Stromal cell of bone marrow (primary cell): ENCODE measurements around the gene SV2B.

Experiments
- DNase-seq: peaks from one replicate; pipeline ENCODE4 v3.0.0-alpha.2; 2012; ENCODE audit warnings: low read depth

The SV2B gene

GRCh38 chr15:91270747-91271146 is 170.7 kb downstream of the SV2B start:
- no peak for DNase-seq

DNA sequence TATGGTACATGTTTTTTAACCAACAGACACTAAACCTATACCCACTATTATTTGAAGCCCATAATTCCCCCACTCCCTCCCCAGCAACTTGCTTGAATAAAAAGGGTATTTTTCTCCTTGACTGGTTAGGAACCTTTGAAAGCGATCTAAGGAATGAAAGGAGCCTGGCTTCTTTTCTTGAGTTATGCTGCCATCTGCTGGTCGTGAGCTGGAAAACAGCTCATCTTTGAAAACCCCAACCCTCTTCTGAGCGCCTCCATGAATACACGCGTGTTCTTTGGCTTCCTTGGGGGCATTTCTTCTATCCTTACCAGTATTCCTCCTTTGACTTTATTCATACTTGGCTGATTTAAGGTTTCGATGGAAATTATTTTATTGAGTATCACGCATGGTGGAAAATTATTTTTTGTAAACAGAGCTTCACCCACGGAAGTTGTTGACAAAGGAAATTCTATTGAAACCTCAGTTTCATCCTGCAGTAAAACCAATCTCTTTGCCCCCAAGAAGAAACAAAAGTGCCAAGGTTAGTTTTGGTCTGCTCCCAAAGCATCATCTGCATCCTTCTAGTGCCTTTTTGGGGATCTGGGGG is 171.6 kb downstream of the SV2B start:
- peak; percentile 40 for DNase-seq

GRCh38 chr15:91275844-91276243 is 175.8 kb downstream of the SV2B start:
- DNase-seq, result no peak

GRCh38 chr15:91278951-91279350 is 178.9 kb downstream of the SV2B start:
- no peak for DNase-seq

DNA sequence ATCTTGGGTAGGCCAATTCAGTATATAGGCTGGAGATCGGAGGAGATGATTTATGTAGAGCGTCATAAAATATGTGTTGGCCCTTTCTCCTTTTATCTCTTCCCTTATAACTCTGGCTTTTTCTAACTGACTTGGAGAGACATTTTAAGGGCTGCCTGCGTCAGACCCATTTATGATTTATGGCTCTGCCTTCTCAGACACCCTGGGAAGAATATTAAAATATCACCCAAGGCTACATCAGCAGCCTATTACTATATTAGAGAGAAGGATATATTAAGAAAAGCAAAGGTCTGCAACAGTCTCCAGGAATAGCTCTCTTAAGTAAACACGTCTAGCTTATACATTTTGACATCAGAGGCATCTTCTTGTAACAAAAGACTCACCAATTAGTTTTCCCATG is 179.4 kb downstream of the SV2B start:
- DNase-seq, result no peak

DNA sequence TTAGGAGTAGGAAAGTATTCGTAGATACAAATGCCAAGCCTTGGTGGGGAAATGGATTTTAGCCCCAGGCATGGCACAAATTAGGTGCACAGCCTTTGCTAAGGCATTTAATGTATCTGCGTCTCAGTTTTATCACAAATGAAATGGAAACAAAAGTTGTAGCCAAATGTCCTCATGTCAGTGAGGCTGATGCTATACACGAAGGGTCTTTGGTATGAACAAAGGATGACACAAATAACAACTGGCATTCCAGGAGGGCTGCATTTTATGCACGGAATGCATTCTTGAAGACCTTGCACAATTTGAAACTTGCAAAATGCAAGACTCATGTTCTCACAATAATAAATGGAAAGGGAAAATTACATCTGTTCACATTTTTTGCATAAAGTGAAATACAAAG is 181.9 kb downstream of the SV2B start:
- DNase-seq, result no peak

DNA sequence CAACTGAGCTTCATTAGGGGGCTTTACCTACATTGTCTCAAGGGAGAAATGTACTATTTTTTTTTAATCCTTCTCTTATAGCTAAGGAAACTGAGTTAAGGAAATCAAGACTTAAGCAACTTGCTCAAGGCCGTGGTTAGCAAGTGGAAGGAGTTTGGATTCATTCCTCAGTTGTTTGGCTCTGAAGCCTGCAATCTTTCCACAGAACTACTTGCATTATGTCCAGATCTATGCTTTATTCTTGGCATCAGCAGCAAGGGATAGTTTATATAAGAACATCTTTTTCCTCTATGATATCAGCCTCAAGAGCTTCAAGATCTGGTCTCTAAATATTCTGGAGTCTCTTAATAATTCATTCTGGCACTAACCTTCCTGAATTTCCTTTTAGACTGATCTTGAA is 182.4 kb downstream of the SV2B start:
- DNase-seq, result no peak

- DNase-seq, result no peak
Measured at GRCh38 chr15:91283155-91283554, 183.1 kb downstream of the SV2B start.

DNA sequence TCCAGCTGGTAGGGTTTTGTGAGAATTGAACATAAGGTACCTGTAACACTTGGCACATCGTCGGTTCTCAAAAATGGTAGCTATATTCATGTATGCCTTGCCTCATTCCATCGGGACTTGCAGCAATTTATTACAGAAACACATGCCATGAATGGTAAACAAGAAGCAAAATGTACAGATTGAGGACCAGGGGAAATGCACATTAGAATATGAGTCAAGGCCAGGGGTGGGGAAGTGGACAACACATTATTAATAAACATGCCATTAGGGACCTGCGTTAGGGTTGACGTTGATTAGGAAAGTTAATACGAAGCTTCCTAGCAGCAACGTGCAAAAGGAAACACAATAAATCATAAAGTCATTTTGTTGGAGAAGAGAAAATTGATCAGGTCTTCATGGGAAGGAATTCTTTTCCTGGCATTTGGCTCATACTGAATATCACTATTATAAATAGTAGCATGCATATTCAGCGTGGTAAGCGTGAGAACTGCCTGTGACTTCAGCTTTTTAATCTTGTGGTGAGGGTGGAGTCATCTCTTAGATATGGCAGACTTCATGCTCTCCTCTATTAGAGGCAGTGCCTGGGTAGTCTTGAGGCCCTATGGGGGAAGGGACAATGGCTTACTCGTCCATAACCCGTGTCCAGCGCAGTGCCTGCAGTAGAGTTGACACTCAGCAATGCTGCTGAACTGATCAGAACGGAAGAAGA is 184.9 kb downstream of the SV2B start:
- no peak for DNase-seq

GRCh38 chr15:91289324-91289723 is 189.3 kb downstream of the SV2B start:
- no peak for DNase-seq

DNA sequence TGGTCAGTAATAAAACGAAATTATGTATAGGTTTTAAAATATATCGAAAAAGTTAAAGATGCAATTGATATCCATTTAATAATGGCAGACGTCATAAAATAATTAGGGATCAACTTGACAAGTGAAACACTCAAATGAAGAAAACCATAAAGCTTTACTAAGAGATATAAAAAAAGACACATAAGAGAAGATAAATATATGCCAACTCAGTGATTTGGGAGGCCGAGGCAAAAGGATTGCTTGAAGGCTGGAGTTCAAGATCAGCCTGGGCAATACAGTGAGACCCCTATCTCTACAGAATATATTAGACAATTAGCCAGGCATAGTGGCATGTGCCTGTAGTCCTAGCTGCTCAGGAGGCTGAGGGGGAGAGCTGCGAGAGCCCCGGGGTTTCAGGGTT is 190.5 kb downstream of the SV2B start:
- DNase-seq, result no peak

DNA sequence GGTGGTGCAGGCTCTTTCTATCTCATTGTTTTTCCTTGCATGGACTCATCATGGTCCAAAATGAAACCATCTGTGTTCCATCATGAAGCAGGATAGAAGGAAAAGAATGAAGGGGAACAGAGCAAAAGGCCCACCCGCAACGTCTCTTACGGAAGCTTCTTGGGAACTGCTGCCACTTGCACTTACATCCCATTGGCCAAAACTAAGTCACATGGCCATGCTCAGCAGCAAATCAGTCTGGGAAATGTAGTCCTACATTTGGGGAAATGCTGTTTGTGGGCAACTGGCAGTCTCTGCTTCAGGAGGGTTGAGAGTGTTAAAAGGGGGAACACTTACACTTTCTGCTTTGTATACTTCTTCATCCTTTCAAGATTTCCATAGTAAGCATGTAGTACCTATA is 191.6 kb downstream of the SV2B start:
- no peak for DNase-seq

GRCh38 chr15:91294344-91294743 is 194.3 kb downstream of the SV2B start:
- DNase-seq, result no peak

DNA sequence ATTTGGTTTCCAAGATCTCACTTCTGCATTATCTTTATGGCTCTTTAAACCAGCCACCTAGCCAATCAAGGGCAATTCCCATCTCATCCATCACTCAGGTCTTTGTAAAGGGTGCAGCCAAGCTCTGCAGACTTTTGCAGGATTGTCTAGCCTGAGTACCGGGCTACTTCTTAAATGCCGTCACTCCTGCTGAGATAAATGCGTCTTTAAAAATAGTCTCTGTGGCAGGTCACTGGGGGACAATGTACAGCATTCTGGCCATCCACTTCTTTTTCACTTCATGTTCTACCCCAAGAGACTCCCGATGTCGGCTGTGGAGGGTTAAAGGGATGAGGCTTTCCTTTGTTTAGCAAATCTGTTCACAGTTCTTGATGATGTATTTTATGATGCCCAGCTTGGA is 194.7 kb downstream of the SV2B start:
- DNase-seq, result no peak

DNA sequence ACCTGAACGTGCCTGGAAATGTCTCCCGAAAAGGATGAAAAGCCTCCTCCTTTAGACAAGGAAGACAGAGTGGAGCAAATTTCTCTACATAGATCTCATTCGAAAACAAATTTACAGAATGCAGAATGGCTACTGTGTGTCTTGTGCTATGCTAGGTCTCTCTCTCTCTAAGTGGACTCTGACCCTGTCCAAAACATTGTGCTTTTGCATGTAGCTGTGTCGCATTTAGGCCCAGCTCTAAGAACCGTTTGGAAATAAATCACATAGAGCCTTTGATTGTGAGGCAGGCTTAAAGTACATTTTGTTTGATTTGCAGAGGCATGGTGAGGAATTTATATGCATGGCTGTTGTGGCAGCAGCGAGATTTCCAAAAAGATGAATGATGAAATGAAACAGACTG is 198.0 kb downstream of the SV2B start:
- no peak for DNase-seq

- peak; percentile 45 for DNase-seq
Measured at GRCh38 chr15:91302588-91303439, 202.8 kb downstream of the SV2B start.

DNA sequence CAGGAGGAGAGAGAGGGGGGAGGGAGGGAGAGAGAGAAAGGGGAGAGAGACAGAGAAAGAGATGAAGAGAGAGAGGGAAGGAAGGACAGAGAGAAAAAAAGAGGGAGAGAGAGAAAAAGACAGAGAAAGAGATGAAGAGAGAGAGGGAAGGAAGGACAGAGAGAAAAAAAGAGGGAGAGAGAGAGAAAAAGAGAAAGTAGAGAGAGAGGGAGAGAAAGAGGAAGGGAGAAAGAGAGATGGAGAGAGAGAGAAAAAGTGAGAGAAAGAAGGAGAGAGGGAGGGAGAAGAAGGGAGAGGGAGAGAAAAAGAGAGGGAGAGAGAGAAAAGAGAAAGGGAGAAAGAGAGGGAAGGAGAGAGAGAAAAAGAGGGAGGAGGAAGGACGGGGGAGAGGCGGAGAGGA is 204.2 kb downstream of the SV2B start:
- no peak for DNase-seq

GRCh38 chr15:91304786-91305185 is 204.7 kb downstream of the SV2B start:
- no peak for DNase-seq

DNA sequence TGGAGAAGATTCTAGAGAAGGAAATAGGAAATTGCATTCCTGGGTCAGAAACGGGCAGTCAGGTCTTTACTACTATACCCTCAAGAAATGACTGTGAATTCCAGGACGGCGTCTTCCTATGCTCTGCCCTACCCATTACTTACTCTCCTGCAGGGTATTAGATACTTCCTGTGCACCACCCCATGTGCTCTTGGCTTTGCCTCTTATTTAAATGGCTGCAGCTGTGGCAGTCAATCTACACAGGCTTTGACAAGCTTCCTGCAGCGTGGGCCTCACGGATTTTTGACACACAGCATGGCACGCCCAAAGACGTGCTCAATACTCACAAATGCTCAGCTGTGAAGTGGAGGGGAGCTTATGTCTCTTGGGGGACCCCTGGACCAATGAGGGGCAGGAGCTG is 206.1 kb downstream of the SV2B start:
- DNase-seq, result no peak

GRCh38 chr15:91307601-91308000 is 207.5 kb downstream of the SV2B start:
- DNase-seq, result no peak

DNA sequence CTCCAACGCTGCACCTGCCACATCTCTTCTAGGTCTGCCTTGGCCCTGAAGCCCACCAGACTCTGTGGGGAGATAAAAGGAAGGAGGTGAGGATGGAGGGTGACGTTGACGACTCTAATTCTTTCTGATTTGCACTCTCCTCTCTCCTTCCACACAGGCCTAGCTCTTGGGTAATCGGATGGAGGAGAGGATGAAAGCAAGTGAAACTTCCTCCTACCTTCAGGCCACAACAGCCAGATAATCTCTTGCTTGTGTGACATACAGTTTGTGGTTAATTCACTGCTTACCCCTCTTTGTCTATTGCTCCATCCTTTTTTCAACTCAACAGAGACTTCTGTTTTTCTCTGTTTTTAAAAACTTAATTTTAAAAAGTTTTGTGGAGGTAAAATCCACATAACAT is 208.1 kb downstream of the SV2B start:
- no peak for DNase-seq

DNA sequence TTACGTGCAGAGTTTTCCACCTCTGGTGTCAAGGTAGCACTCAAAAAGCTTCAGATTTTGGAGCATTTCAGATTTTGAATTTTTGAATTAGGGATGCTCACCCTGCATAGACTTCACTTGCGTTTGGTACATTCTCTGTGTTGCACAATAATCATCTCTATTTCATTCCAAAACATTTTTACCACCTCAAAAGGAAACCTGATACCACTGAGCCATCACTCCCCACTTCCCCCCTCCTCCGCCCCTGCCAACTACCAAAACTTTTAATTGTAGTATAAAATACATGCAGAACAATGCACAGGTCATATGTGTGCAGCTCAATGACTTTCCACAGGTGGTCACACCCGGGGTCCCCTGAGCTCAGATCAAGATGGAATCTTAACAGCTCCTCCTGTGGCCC is 208.8 kb downstream of the SV2B start:
- no peak for DNase-seq

GRCh38 chr15:91311986-91312385 is 211.9 kb downstream of the SV2B start:
- no peak for DNase-seq
